Lower lobe of right lung (tissue), 2 donors: ENCODE measurements around the gene KLK6. TPM values are rescaled to one million over a fixed set of nuclear protein-coding genes. Genes with fewer than 3 reads are reported as not detected.
A peak's percentile ranks its signal among the peaks of the same experiment; 100 is the strongest.

ENCODE experiments used
- ATAC-seq, 2 donors: fragments of 200-7000 bp; cut with Tn5 transposase; one replicate each; pipeline ENCODE4 v1.9.1; 2020 to 2022; ENCODE audit warnings: mild to moderate bottlenecking in 2 of 2, moderate library complexity in 2 of 2
- DNase-seq: peaks from one replicate; pipeline ENCODE4 v3.0.0-alpha.2; 2020
- H3K27ac ChIP-seq: fragments of 200-600 bp; one replicate; pipeline ENCODE4 v1.8.0; 2022
- H3K27me3 ChIP-seq: fragments of 200-600 bp; one replicate; pipeline ENCODE4 v1.8.0; 2022; ENCODE audit warnings: low read depth
- H3K36me3 ChIP-seq: fragments of 200-600 bp; one replicate; pipeline ENCODE4 v1.8.0; 2022; ENCODE audit warnings: mild to moderate bottlenecking
- H3K4me1 ChIP-seq: fragments of 200-600 bp; one replicate; pipeline ENCODE4 v1.8.0; 2022
- H3K4me3 ChIP-seq: fragments of 200-600 bp; one replicate; pipeline ENCODE4 v1.8.0; 2022; ENCODE audit warnings: mild to moderate bottlenecking
- H3K9me3 ChIP-seq: fragments of 200-600 bp; one replicate; pipeline ENCODE4 v1.8.0; 2022
- intact Hi-C: fragments of 100-400 bp; cut with DNase I; formaldehyde crosslinking; loops from one replicate; pipeline ENCODE4 v1.11.0; 2022
- total RNA-seq: library from RNA; stranded (reverse); fragmentation: NEBNext Ultra II Directional; extraction: Animal tissue kit (Norgen Biotek cat#: 25700); gene quantifications from one replicate; pipeline ENCODE4 v1.2.1, GENCODE V29; 2021
- TF ChIP-seq, protein P1 (sequence below): fragments of 200-600 bp; IDR thresholded peaks from one replicate; pipeline ENCODE4 v1.8.0; 2022; ENCODE audit warnings: antibody characterized with exemption, mild to moderate bottlenecking
- donor health status: DM: no; HTN: yes; CAD: no; lungs with severe emphysema.

Gene KLK6
- total RNA-seq, 1 donor from 2014 or later: not detected

GRCh38 chr19:50924586-50924985 lies 44.8 kb downstream of the KLK6 start:
- DNase-seq: no peak
- H3K4me3 ChIP-seq: no peak overlapping the region
- peaks cover 5% of the 10 kb centered on the region for H3K4me1 ChIP-seq
- H3K9me3 ChIP-seq: no peaks in the 10 kb centered on the region
- TF ChIP-seq, protein P1, sequence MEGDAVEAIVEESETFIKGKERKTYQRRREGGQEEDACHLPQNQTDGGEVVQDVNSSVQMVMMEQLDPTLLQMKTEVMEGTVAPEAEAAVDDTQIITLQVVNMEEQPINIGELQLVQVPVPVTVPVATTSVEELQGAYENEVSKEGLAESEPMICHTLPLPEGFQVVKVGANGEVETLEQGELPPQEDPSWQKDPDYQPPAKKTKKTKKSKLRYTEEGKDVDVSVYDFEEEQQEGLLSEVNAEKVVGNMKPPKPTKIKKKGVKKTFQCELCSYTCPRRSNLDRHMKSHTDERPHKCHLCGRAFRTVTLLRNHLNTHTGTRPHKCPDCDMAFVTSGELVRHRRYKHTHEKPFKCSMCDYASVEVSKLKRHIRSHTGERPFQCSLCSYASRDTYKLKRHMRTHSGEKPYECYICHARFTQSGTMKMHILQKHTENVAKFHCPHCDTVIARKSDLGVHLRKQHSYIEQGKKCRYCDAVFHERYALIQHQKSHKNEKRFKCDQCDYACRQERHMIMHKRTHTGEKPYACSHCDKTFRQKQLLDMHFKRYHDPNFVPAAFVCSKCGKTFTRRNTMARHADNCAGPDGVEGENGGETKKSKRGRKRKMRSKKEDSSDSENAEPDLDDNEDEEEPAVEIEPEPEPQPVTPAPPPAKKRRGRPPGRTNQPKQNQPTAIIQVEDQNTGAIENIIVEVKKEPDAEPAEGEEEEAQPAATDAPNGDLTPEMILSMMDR: no peak
- intact Hi-C loops: no loop called here
- no peaks in the 10 kb centered on the region for H3K36me3 ChIP-seq
- peaks cover 45% of the 10 kb centered on the region for H3K27me3 ChIP-seq
- no peak overlapping the region for H3K27ac ChIP-seq
- ATAC-seq: no peak

DNA sequence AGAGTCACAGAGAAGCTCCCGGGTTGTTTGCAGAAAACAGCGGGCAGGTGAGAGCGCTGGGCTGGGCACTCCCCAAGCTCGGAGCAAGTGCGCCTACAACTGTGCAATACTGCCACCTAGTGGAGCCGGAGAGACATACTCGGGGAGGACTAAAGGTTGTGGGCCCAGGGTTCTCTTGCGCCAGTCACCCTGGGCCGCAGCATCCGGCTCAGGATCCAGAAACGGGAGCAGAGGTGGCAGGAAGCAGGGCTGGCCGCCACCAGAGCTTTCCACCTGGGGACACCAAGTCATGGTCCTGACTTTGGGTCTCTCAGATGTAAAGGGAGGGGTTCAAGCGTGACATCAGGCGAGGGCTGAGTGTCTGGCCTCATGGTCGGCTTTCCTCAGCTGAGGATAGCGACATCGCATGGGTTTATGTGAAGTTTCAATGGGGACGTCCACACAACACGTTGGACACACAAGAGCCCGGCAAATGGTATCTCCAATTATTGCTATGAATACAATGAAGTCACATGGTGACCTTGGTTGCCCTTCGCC lies 47.0 kb downstream of the KLK6 start:
- Histone ChIP-seq H3K4me1 (peaks cover 5% of the 10 kb centered on the region), H3K36me3 (no peaks in the 10 kb centered on the region), H3K27me3 (peaks cover 34% of the 10 kb centered on the region), H3K4me3 (no peak overlapping the region), H3K9me3 (no peaks in the 10 kb centered on the region), H3K27ac (no peak overlapping the region)
- ATAC-seq (peak; percentile 95 to 96), DNase-seq (peak; percentile 68)
- intact Hi-C loops: no loop called here
- TF ChIP-seq, protein P1: peak; percentile 84

GRCh38 chr19:50921426-50922316 lies 47.7 kb downstream of the KLK6 start:
- intact Hi-C loops: no loop called here
- H3K27ac ChIP-seq: no peak overlapping the region
- ATAC-seq: peak in 1 of 2 donors; percentile 50

DNA sequence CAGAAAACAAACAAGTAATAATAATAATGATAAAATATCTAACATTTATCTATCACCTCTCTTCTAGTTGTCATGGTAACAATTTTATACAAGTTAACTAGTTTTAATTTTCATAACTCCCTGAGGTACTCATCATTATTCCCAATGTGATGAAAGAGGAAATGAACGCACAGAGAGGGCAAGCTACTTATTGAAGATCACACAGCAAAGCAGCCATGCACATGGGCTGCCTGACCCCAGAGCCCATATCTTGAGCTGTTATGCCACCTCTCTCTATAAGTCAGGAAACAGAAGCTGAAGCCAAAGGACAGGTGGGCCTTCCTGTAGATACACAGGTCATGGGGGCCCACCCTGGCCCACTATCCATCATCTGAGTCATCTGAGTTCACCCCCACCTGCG lies 53.3 kb downstream of the KLK6 start:
- ATAC-seq (no peak), DNase-seq (no peak)
- no peaks in the 10 kb centered on the region for H3K4me1 ChIP-seq
- H3K27ac ChIP-seq: no peak overlapping the region
- no peaks in the 10 kb centered on the region for H3K36me3 ChIP-seq
- TF ChIP-seq, protein P1: no peak
- H3K9me3 ChIP-seq: no peaks in the 10 kb centered on the region
- no peak overlapping the region for H3K4me3 ChIP-seq
- intact Hi-C loops: no loop called here
- H3K27me3 ChIP-seq: peaks cover 48% of the 10 kb centered on the region

More at GRCh38 chr19:50921426-50922316, 47.7 kb downstream of the KLK6 start:
- TF ChIP-seq, protein P1: no peak
- Histone ChIP-seq H3K4me1 (peaks cover 5% of the 10 kb centered on the region), H3K4me3 (no peak overlapping the region), H3K36me3 (no peaks in the 10 kb centered on the region), H3K9me3 (no peaks in the 10 kb centered on the region), H3K27me3 (peaks cover 40% of the 10 kb centered on the region)
- DNase-seq: no peak

DNA sequence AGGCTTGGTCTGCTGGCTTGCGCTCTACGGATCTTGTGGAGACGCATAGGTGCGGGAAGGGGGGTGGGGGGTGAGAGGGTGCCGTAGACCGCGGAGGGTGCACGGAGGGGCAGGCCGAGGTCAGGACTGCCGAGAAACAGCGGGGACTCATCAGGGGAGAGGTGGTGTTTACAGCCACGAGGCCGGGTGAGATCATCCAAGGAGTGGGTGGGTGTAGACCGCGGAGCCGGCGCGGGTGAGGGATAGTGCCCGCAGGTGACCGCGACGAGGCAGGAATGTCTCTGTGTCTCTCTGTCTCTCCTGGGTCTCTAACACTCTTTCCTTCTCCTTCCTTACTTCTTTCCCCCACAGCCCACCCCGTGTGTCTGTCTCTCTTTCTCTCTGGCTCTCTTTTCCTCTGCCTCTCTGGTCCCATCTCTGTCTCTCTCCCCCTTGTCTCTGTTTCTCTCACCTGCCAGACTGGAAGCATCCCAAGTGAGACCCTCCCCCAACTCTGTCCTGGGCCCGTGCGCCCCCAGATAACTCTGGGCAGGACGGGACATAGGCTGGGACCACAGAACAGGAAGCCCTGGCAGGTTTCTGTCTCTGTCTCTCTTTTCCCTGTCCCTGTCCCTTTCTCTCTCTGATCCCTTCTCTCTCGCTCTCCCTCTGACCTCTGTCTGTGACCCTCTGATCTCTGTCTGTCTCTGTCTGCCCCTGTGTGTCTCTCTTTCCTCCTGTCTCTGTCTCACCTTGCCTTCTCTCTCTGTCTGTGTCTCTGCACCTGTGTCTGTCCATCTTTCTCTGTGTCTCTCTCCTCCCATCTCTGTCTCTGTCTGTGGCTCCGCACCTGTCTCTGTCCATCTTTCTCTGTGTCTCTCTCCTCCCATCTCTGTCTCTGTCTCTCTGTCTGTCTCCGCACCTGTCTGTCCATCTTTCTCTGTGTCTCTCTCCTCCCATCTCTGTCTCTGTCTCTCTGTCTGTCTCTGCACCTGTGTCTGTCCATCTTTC lies 56.4 kb downstream of the KLK6 start:
- no peaks in the 10 kb centered on the region for H3K9me3 ChIP-seq
- H3K4me3 ChIP-seq: no peak overlapping the region
- DNase-seq: no peak
- ATAC-seq: peak in 1 of 2 donors; percentile 29
- no peaks in the 10 kb centered on the region for H3K36me3 ChIP-seq
- intact Hi-C loops: no loop called here
- H3K27me3 ChIP-seq: peaks cover 71% of the 10 kb centered on the region
- TF ChIP-seq, protein P1: no peak
- H3K27ac ChIP-seq: no peak overlapping the region
- H3K4me1 ChIP-seq: no peaks in the 10 kb centered on the region
